Measurements from ENCODE around the gene PCSK6.

DNA sequence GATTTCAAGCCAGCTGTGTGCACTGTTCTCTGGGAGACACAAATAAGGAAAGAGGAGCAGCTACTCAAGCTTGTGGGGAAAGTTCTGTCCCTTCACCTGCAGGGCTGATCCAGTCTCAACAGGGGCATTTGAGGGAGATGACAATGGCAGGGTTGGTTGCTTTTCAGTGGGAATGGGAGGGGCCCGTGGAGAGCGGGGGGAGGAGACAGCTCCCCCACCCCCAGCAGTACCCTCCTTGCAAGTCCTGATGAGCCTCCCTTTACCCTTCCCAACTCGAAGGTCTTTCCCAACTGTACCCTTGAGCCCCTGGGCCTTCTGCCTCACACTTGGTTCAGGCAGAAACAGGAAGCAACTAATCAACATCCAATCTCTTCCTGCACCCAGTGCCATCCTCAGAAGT lies 122.7 kb downstream of the PCSK6 start:
- no peak for TF ChIP-seq CTCF (IDR thresholded peaks at IDR 0.05; ENCODE audit: borderline replicate concordance, extremely low read depth, low read length, poor library complexity, severe bottlenecking)
- TF ChIP-seq EZH2 (IDR thresholded peaks at IDR 0.05; ENCODE audit: borderline replicate concordance, low read depth, low read length, severe bottlenecking) = no peak
